H1 (cell line): Measurements from ENCODE around the gene UNC119. TPM values are rescaled to one million over a fixed set of nuclear protein-coding genes. Genes with fewer than 3 reads are reported as not detected.

ENCODE experiments used
- CTCF ChIA-PET: fragments of 300-600 bp; sonication (Branson Sonifier 250); formaldehyde crosslinking; loops from one replicate; lab custom pipeline; 2021; ENCODE audit not compliant: partially characterized antibody; lab: Charles Lee
- POLR2A ChIA-PET: fragments of 300-600 bp; sonication (Branson Sonifier 250); formaldehyde crosslinking; loops from one replicate; lab custom pipeline; 2021; ENCODE audit warnings: inconsistent platforms; ENCODE audit not compliant: partially characterized antibody; lab: Charles Lee
- DNase-seq, 2 experiments: peaks; one replicate each; pipeline versions ENCODE4 v3.0.0 to v3.0.0-alpha.2; 2010 to 2022; ENCODE audit warnings: low spot score in 2 of 2, low read depth in 1 of 2, mixed read lengths in 1 of 2
- FAIRE-seq: peaks from 2 replicates; lab custom pipeline; 2011; peaks lifted over from hg19 to GRCh38; lab: Jason Lieb, UNC
- H2AFZ ChIP-seq: 2 replicates; pipeline ENCODE4 v1.8.1; 2012; ENCODE audit warnings: low read length, inconsistent platforms
- H2AK5ac ChIP-seq: 2 replicates; pipeline ENCODE4 v1.6.1; 2013; ENCODE audit warnings: low read depth, low read length
- H2BK120ac ChIP-seq: replicated peaks from 2 replicates; pipeline ENCODE3; 2013; ENCODE audit warnings: low read depth, low read length, inconsistent platforms
- H2BK12ac ChIP-seq: 2 replicates; pipeline ENCODE4 v1.6.1; 2013; ENCODE audit warnings: low read depth, low read length
- H2BK15ac ChIP-seq: 2 replicates; pipeline ENCODE4 v1.6.1; 2013; ENCODE audit warnings: low read length
- H2BK20ac ChIP-seq: 2 replicates; pipeline ENCODE4 v1.6.1; 2013; ENCODE audit warnings: low read length
- H2BK5ac ChIP-seq: 2 replicates; pipeline ENCODE4 v1.6.1; 2013; ENCODE audit warnings: low read depth, low read length
- H3K14ac ChIP-seq: 2 replicates; pipeline ENCODE4 v1.6.1; 2013; ENCODE audit warnings: inconsistent platforms; ENCODE audit not compliant: insufficient read length
- H3K18ac ChIP-seq: 2 replicates; pipeline ENCODE4 v1.6.1; 2013; ENCODE audit warnings: low read length; ENCODE audit errors: extremely low read depth
- H3K23ac ChIP-seq: 2 replicates; pipeline ENCODE4 v1.6.1; 2013; ENCODE audit warnings: inconsistent platforms; ENCODE audit not compliant: insufficient read length
- H3K23me2 ChIP-seq: 2 replicates; pipeline ENCODE4 v1.6.1; 2013; ENCODE audit warnings: low read depth, low read length
- H3K27ac ChIP-seq: 2 replicates; pipeline ENCODE4 v1.6.1; 2011; ENCODE audit warnings: low read depth, low read length, inconsistent platforms
- H3K27me3 ChIP-seq, 4 experiments: replicated peaks in 1 of 4; 1 replicate in 1 of 4; 2 replicates in 3 of 4; pipeline versions ENCODE4 v1.6.1 to v1.8.1; 2011 to 2013; ENCODE audit warnings: low read length in 3 of 4, mild to moderate bottlenecking in 3 of 4, inconsistent platforms in 2 of 4, mixed read lengths in 2 of 4, moderate library complexity in 1 of 4; ENCODE audit not compliant: control insufficient read depth in 3 of 4, insufficient read depth in 3 of 4; ENCODE audit errors: extremely low read depth in 1 of 4
- H3K36me3 ChIP-seq, 4 experiments: 2 replicates each; pipeline versions ENCODE4 v1.6.1 to v1.8.1; 2011 to 2013; ENCODE audit warnings: mild to moderate bottlenecking in 4 of 4, low read length in 3 of 4, moderate library complexity in 2 of 4, control low read depth in 1 of 4, inconsistent platforms in 1 of 4; ENCODE audit not compliant: insufficient read depth in 4 of 4, control insufficient read depth in 2 of 4
- H3K4ac ChIP-seq: replicated peaks from 2 replicates; pipeline ENCODE3; 2013; ENCODE audit warnings: low read length, low read depth, mixed read lengths, inconsistent platforms; ENCODE audit not compliant: insufficient read length
- H3K4me1 ChIP-seq, 4 experiments: replicated peaks in 1 of 4; 1 replicate in 1 of 4; 2 replicates in 3 of 4; pipeline versions ENCODE4 v1.6.1 to v1.8.1; 2011 to 2013; ENCODE audit warnings: low read length in 3 of 4, inconsistent platforms in 2 of 4, mixed read lengths in 1 of 4; ENCODE audit not compliant: insufficient read depth in 4 of 4, control insufficient read depth in 3 of 4
- H3K4me2 ChIP-seq, 2 experiments: 2 replicates each; pipeline versions ENCODE4 v1.6.1 to v1.8.1; 2011 to 2013; ENCODE audit warnings: low read depth in 2 of 2, low read length in 2 of 2, control low read depth in 1 of 2, inconsistent platforms in 1 of 2, mild to moderate bottlenecking in 1 of 2; ENCODE audit not compliant: insufficient read depth in 1 of 2
- H3K4me3 ChIP-seq, 4 experiments: fragments of 200-600, 300-600 bp in 1 of 4; sonication (generic), shearing (Covaris generic), sonication (Bioruptor Twin) in 1 of 4; 2 replicates each; pipeline versions ENCODE4 v1.5.1 to v1.8.1; 2011 to 2016; ENCODE audit warnings: low read length in 4 of 4, low read depth in 3 of 4, control low read depth in 2 of 4, inconsistent platforms in 2 of 4, mild to moderate bottlenecking in 2 of 4, mixed read lengths in 1 of 4, moderate library complexity in 1 of 4; ENCODE audit not compliant: insufficient read depth in 2 of 4; ENCODE audit errors: extremely low read depth in 1 of 4
- H3K56ac ChIP-seq: replicated peaks from 2 replicates; pipeline ENCODE3; 2013; ENCODE audit warnings: low read depth, mild to moderate bottlenecking, mixed read lengths, low read length, inconsistent platforms; ENCODE audit not compliant: insufficient read length
- H3K79me1 ChIP-seq: 2 replicates; pipeline ENCODE4 v1.6.1; 2013; ENCODE audit warnings: low read depth, low read length, control low read depth
- H3K79me2 ChIP-seq, 2 experiments: 2 replicates each; pipeline versions ENCODE4 v1.6.1 to v1.8.1; 2012 to 2013; ENCODE audit warnings: low read length in 2 of 2, mild to moderate bottlenecking in 2 of 2, inconsistent platforms in 1 of 2; ENCODE audit not compliant: insufficient read depth in 2 of 2, control insufficient read depth in 1 of 2
- H3K9ac ChIP-seq, 4 experiments: replicated peaks in 1 of 4; 1 replicate in 1 of 4; 2 replicates in 3 of 4; pipeline versions ENCODE4 v1.6.1 to v1.8.1; 2011 to 2013; ENCODE audit warnings: low read depth in 3 of 4, low read length in 3 of 4, control low read depth in 2 of 4, mild to moderate bottlenecking in 2 of 4, moderate library complexity in 2 of 4, inconsistent platforms in 1 of 4; ENCODE audit errors: extremely low read depth in 1 of 4
- H3K9me3 ChIP-seq, 2 experiments: 2 replicates each; pipeline versions ENCODE4 v1.6.1 to v1.8.1; 2012 to 2013; ENCODE audit warnings: mild to moderate bottlenecking in 2 of 2, moderate library complexity in 2 of 2, control low read depth in 1 of 2, inconsistent platforms in 1 of 2, low read depth in 1 of 2, low read length in 1 of 2, mixed read lengths in 1 of 2; ENCODE audit not compliant: insufficient read depth in 2 of 2
- H4K20me1 ChIP-seq, 2 experiments: replicated peaks in 1 of 2; 2 replicates each; pipeline versions ENCODE3 to v1.8.1; 2011 to 2013; ENCODE audit warnings: inconsistent platforms in 2 of 2, low read length in 2 of 2, mild to moderate bottlenecking in 1 of 2; ENCODE audit not compliant: insufficient read depth in 2 of 2, control insufficient read depth in 1 of 2
- H4K5ac ChIP-seq: 2 replicates; pipeline ENCODE4 v1.6.1; 2013; ENCODE audit warnings: low read length, low read depth, mixed read lengths, inconsistent platforms; ENCODE audit not compliant: insufficient read length
- H4K8ac ChIP-seq: 2 replicates; pipeline ENCODE4 v1.8.0; 2013; ENCODE audit warnings: mild to moderate bottlenecking, moderate library complexity, low read length, inconsistent platforms; ENCODE audit not compliant: insufficient read depth; ENCODE audit errors: extremely low read depth
- H4K91ac ChIP-seq: replicated peaks from 2 replicates; pipeline ENCODE3; 2013; ENCODE audit warnings: low read length, mixed read lengths, inconsistent platforms; ENCODE audit not compliant: insufficient read length
- CHD1 ChIP-seq: IDR thresholded peaks from 2 replicates; pipeline ENCODE4 v1.6.1; 2012; ENCODE audit warnings: low read depth, low read length, improper control_type of control experiment
- E2F6 ChIP-seq: IDR thresholded peaks from 2 replicates; pipeline ENCODE4 v1.6.1; 2012; ENCODE audit warnings: inconsistent platforms
- EP300 ChIP-seq, 2 experiments: IDR thresholded peaks; 1 replicate in 1 of 2; 2 replicates in 1 of 2; pipeline ENCODE4 v1.6.1; 2011 to 2012; ENCODE audit warnings: low read depth in 2 of 2, low read length in 2 of 2, mild to moderate bottlenecking in 2 of 2, borderline replicate concordance in 1 of 2, inconsistent platforms in 1 of 2, moderate library complexity in 1 of 2
- HDAC2 ChIP-seq, 2 experiments: fragments of 300-600 bp in 1 of 2; sonication (generic) in 1 of 2; IDR thresholded peaks; 2 replicates each; pipeline ENCODE4 v1.6.1; 2011 to 2012; ENCODE audit warnings: low read depth in 2 of 2, low read length in 2 of 2, mild to moderate bottlenecking in 2 of 2, moderate library complexity in 2 of 2, borderline replicate concordance in 1 of 2, inconsistent platforms in 1 of 2
- NANOG ChIP-seq: IDR thresholded peaks from 2 replicates; pipeline ENCODE4 v1.6.1; 2011; ENCODE audit warnings: low read length, low read depth, mild to moderate bottlenecking, inconsistent platforms; ENCODE audit not compliant: insufficient read depth, poor library complexity, severe bottlenecking
- SP4 ChIP-seq: IDR thresholded peaks from 2 replicates; pipeline ENCODE4 v1.6.1; 2012; ENCODE audit warnings: low read length, inconsistent platforms
- SRF ChIP-seq: IDR thresholded peaks from 2 replicates; pipeline ENCODE4 v1.6.1; 2011; ENCODE audit warnings: mild to moderate bottlenecking, low read depth, low read length, moderate library complexity
- TCF12 ChIP-seq: IDR thresholded peaks from 2 replicates; pipeline ENCODE4 v1.6.1; 2011; ENCODE audit warnings: low read depth, mild to moderate bottlenecking, low read length
- USF2 ChIP-seq: IDR thresholded peaks from 2 replicates; pipeline ENCODE4 v1.6.1; 2011; ENCODE audit warnings: low read length, improper control_type of control experiment
- WGBS, 2 experiments: shearing (Covaris generic) in 1 of 2; methylation state at CpG; one replicate each; pipeline versions ENCODE4 v1.1.6 to v1.1.7; 2013 to 2015; ENCODE audit warnings: low lambda C conversion rate in 2 of 2, mixed read lengths in 2 of 2, inconsistent platforms in 1 of 2, low coverage in 1 of 2, missing lambda C conversion rate in 1 of 2; ENCODE audit not compliant: insufficient replicate concordance in 2 of 2, insufficient coverage in 1 of 2, insufficient read length in 1 of 2; ENCODE audit errors: extremely low coverage in 1 of 2, missing lambda C conversion rate in 1 of 2; 5-methylcytosine and 5-hydroxymethylcytosine counted together
- polyA plus RNA-seq, 7 experiments: library from polyadenylated mRNA; depleted of rRNA in 3 of 7; stranded (reverse) in 5 of 7; unstranded in 2 of 7; fragments of >200 nt in 5 of 7; fragments of 200-250 nt in 2 of 7; gene quantifications; 1 replicate in 5 of 7; 2 replicates in 1 of 7; 4 replicates in 1 of 7; pipeline versions ENCODE4 v1.2.1 to v1.2.3, GENCODE V29; 2011 to 2013; ENCODE audit warnings: missing spikeins in 2 of 7, mixed read lengths in 2 of 7
- total RNA-seq: library from RNA; stranded (reverse); fragmentation: NEBNext Ultra II Directional; extraction: Animal tissue kit (Norgen Biotek cat#: 25700); gene quantifications from 2 replicates; pipeline ENCODE4 v1.2.1, GENCODE V29; 2021

Gene UNC119
- total and polyA plus RNA-seq, 2 of the 8 experiments (the other 6 are each of a cell fraction or from before 2014, with no cell fraction given): 43.5 to 94.4 TPM

- no peak for FAIRE-seq
- no peak overlapping the region for H3K18ac ChIP-seq
- H3K4me3 ChIP-seq: no peak overlapping the region
- no peaks in the 10 kb centered on the region for H3K79me2 ChIP-seq
- peak in 1 of 2 experiments; percentile 62 for DNase-seq
- H2BK15ac ChIP-seq: no peak overlapping the region; the same call in 1 of the 2 replicates
- H3K4me1 ChIP-seq: peaks cover 0 to 15% (median 4%) of the 10 kb centered on the region in 4 experiments; a peak in 3 of 7 replicates
- H3K9ac ChIP-seq: no peak overlapping the region
- no peak overlapping the region for H3K27ac ChIP-seq
- H4K20me1 ChIP-seq: no peaks in the 10 kb centered on the region
- no peak overlapping the region for H4K5ac ChIP-seq
- no peak overlapping the region for H3K23ac ChIP-seq
- ChIA-PET POLR2A (interaction anchor here (1.3 to 1.5 kb wide), 2 partner anchors 10 to 19 kb away, joined by 3 to 5 read pairs; no protein-coding TSS in a partner anchor), CTCF (interaction anchor here (0.6 to 5.0 kb wide), 11 partner anchors 8 to 1240 kb away, joined by 3 to 35 read pairs (median 3); no protein-coding TSS in a partner anchor)
- no peak overlapping the region for H2BK12ac ChIP-seq
- no peak overlapping the region for H3K14ac ChIP-seq
- peak overlapping the region in 1 of 2 experiments; percentile 35; a peak in 2 of 4 replicates for H3K4me2 ChIP-seq
- 0 out of 2 replicates have a peak overlapping the region, but pooled peaks have one; percentile 24 for H2AK5ac ChIP-seq
- no peak overlapping the region for H4K91ac ChIP-seq
- H3K4ac ChIP-seq: no peak overlapping the region
- no peaks in the 10 kb centered on the region for H3K36me3 ChIP-seq
- no peaks in the 10 kb centered on the region for H3K27me3 ChIP-seq
- no peak overlapping the region; the same call in 1 of the 2 replicates for H2AFZ ChIP-seq
- H4K8ac ChIP-seq: peak overlapping the region; percentile 16; the same call in 1 of the 2 replicates
- H2BK5ac ChIP-seq: no peak overlapping the region
- 61% methylated on average over 17 of the region's 21 CpGs; no CpG with 5 or more reads in 1 of the 2 experiments for WGBS, 2 experiments
- no peaks in the 10 kb centered on the region for H3K23me2 ChIP-seq
- no peaks in the 10 kb centered on the region for H3K9me3 ChIP-seq
- no peaks in the 10 kb centered on the region for H3K79me1 ChIP-seq
- H3K56ac ChIP-seq: no peak overlapping the region
- H2BK120ac ChIP-seq: no peak overlapping the region
- H2BK20ac ChIP-seq: 0 out of 2 replicates have a peak overlapping the region, but pooled peaks have one; percentile 48
- TF ChIP-seq EP300 (IDR thresholded peaks at IDR 0.05; ENCODE audit: borderline replicate concordance in 1 of 2, low read depth in 2 of 2, low read length in 2 of 2) (no peak), TCF12 (no peak), SP4 (no peak), E2F6 (no peak), NANOG (no peak), USF2 (no peak), CHD1 (no peak), HDAC2 (IDR thresholded peaks at IDR 0.05; ENCODE audit: borderline replicate concordance in 1 of 2, low read depth in 2 of 2, low read length in 2 of 2) (no peak), SRF (no peak)
Measured at GRCh38 chr17:28521311-28522085, 30.9 kb downstream of the UNC119 start.
